GM12891 (cell line): ENCODE data around the gene ZC3H12A.

ENCODE experiments used
- POLR2A ChIP-seq: IDR thresholded peaks from 2 replicates; pipeline ENCODE4 v1.6.1; 2011; ENCODE audit warnings: low read depth, low read length, control low read depth
- POLR2AphosphoS5 ChIP-seq: IDR thresholded peaks from 2 replicates; pipeline ENCODE4 v1.6.1; 2011; ENCODE audit warnings: low read depth, low read length, control low read depth
- SPI1 ChIP-seq: IDR thresholded peaks from 2 replicates; pipeline ENCODE4 v1.6.1; 2011; ENCODE audit warnings: low read depth, low read length, control low read depth
- TAF1 ChIP-seq: IDR thresholded peaks from 2 replicates; pipeline ENCODE4 v1.6.1; 2011; ENCODE audit warnings: low read depth, low read length, control low read depth

DNA sequence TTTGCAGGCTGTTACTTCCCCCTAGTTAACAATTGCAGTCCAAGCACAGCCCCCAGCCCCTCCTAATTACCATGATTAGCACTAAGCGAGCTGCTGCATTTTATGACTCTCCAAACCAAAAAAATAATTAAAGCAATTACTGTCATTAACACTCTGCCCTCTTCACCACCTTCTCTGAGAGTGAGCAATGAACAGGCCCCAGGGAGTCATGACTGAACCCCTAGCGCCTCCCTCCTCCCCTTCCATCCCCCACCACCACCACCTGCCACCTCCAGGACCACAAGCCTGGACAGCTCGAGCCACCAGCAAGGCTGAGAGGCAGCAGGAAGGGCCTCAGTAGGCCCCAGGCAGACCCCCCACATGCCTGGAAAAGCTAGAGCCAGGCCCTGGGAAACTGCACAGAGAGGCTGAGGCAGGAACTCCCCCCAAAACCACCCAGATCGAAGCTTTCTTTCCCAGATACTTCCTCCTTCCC, 35.5 kb upstream of the ZC3H12A start:
- TF ChIP-seq TAF1 (no peak), POLR2A (no peak), POLR2AphosphoS5 (no peak), SPI1 (no peak)
